GM12872 (cell line): ENCODE results near the gene MAP7.

Experiments
- CTCF ChIP-seq: IDR thresholded peaks from 3 replicates; pipeline ENCODE4 v1.5.1; 2011; ENCODE audit warnings: low read depth, mild to moderate bottlenecking, low read length, moderate library complexity; ENCODE audit not compliant: insufficient read depth

The MAP7 gene

GRCh38 chr6:136438441-136438840 is 111.8 kb downstream of the MAP7 start:
- TF ChIP-seq CTCF = no peak

DNA sequence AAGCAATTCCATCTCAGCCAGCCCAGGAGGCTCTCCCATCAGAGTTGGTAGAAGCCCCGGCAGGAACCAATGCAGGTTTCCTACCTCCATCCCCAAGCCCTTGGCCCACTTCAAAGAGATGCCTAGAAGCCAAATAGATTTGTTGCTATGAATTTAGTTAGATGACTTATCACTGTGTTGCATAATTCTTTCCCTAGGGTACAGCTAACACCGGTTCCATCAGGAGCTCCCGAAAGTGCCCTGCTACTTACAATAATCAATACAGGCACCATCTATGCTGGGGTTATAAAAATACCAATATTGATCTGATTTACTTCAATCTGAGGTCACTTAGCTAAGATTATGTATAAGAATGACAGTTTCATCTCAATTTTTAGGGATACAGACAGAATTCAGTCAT is 113.0 kb downstream of the MAP7 start:
- TF ChIP-seq CTCF = no peak

GRCh38 chr6:136435101-136435500 is 115.1 kb downstream of the MAP7 start:
- TF ChIP-seq CTCF = no peak

- TF ChIP-seq CTCF = no peak
These were observed 120.8 kb downstream of the MAP7 start for GRCh38 chr6:136429264-136430065.

GRCh38 chr6:136427378-136427717 is 122.9 kb downstream of the MAP7 start:
- no peak for TF ChIP-seq CTCF

GRCh38 chr6:136426627-136427377 is 123.4 kb downstream of the MAP7 start:
- no peak for TF ChIP-seq CTCF

DNA sequence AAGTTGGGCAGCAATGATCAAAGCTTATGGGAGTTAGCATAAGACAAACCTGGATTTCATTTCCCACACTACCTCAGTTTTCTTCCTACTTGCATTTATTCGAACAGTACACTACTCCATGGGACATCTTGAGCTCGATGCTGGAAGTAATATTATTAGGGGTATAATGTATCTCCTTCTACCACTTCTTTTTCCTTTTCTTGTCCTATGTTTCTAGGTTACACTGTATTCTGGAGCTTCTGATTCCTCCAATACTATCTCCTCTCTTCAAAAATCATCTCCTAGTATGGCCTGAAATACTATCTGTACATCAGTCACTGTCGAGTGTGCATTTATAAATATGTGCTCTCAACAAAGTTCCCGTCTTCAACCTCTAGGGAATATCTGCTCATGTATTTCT is 124.4 kb downstream of the MAP7 start:
- TF ChIP-seq CTCF = no peak
